OCI-LY1 (cell line): ENCODE data around the gene CCL2.

Experiments used
- EZH2 ChIP-seq: fragments of 200-600 bp; sonication (generic), shearing (Covaris generic); IDR thresholded peaks from 2 replicates; pipeline ENCODE4 v1.8.0; 2017; ENCODE audit warnings: borderline replicate concordance, mixed run types, mild to moderate bottlenecking, antibody characterized with exemption, low read length, moderate library complexity, mixed read lengths
- TF ChIP-seq, protein P1 (sequence below): fragments of 200-600 bp; sonication (generic), shearing (Covaris generic); IDR thresholded peaks from 2 replicates; pipeline ENCODE4 v1.5.1; 2017; ENCODE audit warnings: mild to moderate bottlenecking, antibody characterized with exemption, low read length, moderate library complexity, mixed read lengths

DNA sequence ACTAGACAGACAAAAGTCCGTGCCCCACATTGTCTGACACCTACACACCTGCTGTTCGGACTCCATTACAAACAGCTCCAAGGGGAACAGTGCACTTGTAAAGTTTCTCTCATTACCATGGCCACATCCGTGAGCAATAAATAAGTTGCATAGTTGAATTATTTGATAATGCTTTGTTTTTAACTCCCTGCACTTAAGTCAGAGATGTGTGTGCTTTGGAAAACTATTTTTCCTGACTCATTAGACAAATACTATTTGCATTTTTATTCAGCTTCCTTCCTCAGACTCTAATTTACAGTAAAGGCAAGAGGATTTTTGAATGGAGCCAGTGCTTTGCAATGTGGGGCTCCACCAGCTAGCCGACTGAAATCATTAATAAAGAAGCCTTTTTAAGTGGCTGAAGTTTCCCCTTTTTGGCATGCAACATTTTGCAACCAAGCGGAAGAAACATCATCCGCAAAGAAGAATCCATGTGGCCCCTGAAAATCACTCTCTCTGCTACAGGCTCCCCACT, 6.5 kb upstream of the CCL2 start:
- TF ChIP-seq, protein P1, sequence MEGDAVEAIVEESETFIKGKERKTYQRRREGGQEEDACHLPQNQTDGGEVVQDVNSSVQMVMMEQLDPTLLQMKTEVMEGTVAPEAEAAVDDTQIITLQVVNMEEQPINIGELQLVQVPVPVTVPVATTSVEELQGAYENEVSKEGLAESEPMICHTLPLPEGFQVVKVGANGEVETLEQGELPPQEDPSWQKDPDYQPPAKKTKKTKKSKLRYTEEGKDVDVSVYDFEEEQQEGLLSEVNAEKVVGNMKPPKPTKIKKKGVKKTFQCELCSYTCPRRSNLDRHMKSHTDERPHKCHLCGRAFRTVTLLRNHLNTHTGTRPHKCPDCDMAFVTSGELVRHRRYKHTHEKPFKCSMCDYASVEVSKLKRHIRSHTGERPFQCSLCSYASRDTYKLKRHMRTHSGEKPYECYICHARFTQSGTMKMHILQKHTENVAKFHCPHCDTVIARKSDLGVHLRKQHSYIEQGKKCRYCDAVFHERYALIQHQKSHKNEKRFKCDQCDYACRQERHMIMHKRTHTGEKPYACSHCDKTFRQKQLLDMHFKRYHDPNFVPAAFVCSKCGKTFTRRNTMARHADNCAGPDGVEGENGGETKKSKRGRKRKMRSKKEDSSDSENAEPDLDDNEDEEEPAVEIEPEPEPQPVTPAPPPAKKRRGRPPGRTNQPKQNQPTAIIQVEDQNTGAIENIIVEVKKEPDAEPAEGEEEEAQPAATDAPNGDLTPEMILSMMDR: no peak
- TF ChIP-seq EZH2: no peak
